ENCODE results near the gene SWT1.

SWT1 gene

DNA sequence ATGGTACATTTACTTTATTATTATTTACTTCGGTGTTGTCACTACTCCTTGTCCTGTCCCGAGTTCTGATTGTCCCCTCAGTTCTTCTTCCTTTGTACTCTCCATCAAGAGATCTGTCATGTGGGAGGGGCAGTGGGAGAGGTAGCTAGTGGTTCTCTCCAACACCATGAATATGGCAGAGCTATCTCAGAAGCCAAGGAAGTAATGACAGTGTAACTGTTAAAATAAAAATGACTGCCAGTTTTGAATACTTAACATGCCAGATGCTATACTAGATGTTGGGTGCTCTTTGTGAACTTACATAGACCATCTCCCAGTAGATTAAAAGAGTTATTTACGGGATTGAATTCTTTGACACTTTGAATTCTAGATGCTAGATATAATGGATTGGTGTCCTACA is 131.5 kb downstream of the SWT1 start:
- Histone ChIP-seq H3K27me3 (ENCODE audit: control insufficient read depth, insufficient read depth, low read length) (no peaks in the 10 kb centered on the region), H3K4me1 (no peaks in the 10 kb centered on the region), H3K79me2 (no peaks in the 10 kb centered on the region), H2AFZ (no peak overlapping the region), H3K4me3 (ENCODE audit: low read depth, low read length) (no peak overlapping the region), H3K27ac (no peak overlapping the region), H3K9me3 (ENCODE audit: control insufficient read depth, low read length) (no peaks in the 10 kb centered on the region), H3K4me2 (ENCODE audit: low read length) (no peak overlapping the region), H3K9ac (no peak overlapping the region), H3K36me3 (ENCODE audit: control insufficient read depth, insufficient read depth, low read length) (no peaks in the 10 kb centered on the region)
- TF ChIP-seq, protein P1, sequence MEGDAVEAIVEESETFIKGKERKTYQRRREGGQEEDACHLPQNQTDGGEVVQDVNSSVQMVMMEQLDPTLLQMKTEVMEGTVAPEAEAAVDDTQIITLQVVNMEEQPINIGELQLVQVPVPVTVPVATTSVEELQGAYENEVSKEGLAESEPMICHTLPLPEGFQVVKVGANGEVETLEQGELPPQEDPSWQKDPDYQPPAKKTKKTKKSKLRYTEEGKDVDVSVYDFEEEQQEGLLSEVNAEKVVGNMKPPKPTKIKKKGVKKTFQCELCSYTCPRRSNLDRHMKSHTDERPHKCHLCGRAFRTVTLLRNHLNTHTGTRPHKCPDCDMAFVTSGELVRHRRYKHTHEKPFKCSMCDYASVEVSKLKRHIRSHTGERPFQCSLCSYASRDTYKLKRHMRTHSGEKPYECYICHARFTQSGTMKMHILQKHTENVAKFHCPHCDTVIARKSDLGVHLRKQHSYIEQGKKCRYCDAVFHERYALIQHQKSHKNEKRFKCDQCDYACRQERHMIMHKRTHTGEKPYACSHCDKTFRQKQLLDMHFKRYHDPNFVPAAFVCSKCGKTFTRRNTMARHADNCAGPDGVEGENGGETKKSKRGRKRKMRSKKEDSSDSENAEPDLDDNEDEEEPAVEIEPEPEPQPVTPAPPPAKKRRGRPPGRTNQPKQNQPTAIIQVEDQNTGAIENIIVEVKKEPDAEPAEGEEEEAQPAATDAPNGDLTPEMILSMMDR (IDR thresholded peaks at IDR 0.05): no peak

DNA sequence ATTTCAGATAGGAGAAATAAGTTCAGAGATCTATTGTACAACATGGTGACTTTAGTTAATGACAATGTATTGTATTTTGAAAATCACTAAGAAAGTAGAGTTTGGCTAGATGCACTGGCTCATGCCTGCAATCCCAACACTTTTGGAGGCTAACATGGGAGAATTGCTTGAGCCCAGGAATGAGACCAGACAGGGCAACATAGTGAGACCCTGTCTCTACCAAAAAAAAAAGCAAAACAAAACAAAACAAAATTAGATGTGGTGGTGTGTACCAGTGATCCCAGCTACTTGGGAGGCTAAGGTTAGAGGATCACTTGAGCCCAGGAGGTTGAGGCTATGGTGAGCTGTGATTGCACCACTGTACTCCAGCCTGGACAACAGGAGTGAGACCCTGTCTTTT is 132.9 kb downstream of the SWT1 start:
- Histone ChIP-seq H3K27ac (no peak overlapping the region), H3K36me3 (ENCODE audit: control insufficient read depth, insufficient read depth, low read length) (no peaks in the 10 kb centered on the region), H3K27me3 (ENCODE audit: control insufficient read depth, insufficient read depth, low read length) (no peaks in the 10 kb centered on the region), H3K9me3 (ENCODE audit: control insufficient read depth, low read length) (no peaks in the 10 kb centered on the region), H3K4me3 (ENCODE audit: low read depth, low read length) (no peak overlapping the region), H3K4me2 (ENCODE audit: low read length) (no peak overlapping the region), H2AFZ (no peak overlapping the region), H3K9ac (no peak overlapping the region), H3K79me2 (no peaks in the 10 kb centered on the region), H3K4me1 (no peaks in the 10 kb centered on the region)
- TF ChIP-seq, protein P1 (IDR thresholded peaks at IDR 0.05): no peak

DNA sequence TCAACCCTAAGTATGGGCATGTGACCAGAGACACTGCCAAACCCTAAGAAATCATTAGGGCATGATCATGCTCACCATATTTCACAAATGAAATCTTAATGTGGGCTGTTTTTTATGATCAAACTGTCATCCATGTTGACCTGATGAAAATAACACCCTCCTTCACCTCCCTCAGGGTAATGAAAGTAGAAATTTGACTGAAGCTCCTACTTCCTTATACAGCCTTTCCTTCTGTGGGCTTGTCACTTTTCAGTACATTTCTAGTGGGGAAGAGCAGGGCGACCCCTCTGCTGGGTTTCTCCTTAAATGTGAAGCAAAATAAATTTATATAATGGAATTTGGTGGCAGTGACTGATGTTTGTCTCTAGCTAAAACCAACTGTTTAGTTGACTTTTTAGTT is 134.2 kb downstream of the SWT1 start:
- Histone ChIP-seq H2AFZ (no peak overlapping the region), H3K4me2 (ENCODE audit: low read length) (no peak overlapping the region), H3K79me2 (no peaks in the 10 kb centered on the region), H3K27me3 (ENCODE audit: control insufficient read depth, insufficient read depth, low read length) (no peaks in the 10 kb centered on the region), H3K27ac (no peak overlapping the region), H3K4me1 (no peaks in the 10 kb centered on the region), H3K36me3 (ENCODE audit: control insufficient read depth, insufficient read depth, low read length) (no peaks in the 10 kb centered on the region), H3K9ac (no peak overlapping the region), H3K9me3 (ENCODE audit: control insufficient read depth, low read length) (no peaks in the 10 kb centered on the region), H3K4me3 (ENCODE audit: low read depth, low read length) (no peak overlapping the region)
- TF ChIP-seq, protein P1 (IDR thresholded peaks at IDR 0.05): no peak

DNA sequence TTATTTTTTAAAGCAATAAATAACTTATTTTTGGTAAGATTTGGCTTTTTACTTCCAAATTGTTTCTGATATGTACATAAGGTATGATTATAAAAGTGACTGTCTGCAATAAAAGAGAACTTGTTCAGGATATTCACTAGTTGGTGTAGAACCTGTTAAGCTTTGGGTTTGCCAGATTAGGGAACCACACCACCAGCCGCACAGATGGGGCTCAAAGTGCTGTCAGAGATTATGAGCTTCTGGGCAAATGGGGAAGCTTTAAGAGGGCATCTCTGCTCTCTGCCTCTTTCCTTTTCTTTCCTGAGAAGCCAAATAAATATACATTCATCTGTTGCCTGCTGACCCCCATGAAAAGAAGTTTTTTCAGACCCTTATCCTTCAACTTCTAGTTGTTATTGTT is 134.7 kb downstream of the SWT1 start:
- H3K36me3 ChIP-seq (ENCODE audit: control insufficient read depth, insufficient read depth, low read length): no peaks in the 10 kb centered on the region
- TF ChIP-seq, protein P1 (IDR thresholded peaks at IDR 0.05): no peak

GRCh38 chr1:185292237-185292636 is 135.3 kb downstream of the SWT1 start:
- H3K36me3 ChIP-seq (ENCODE audit: control insufficient read depth, insufficient read depth, low read length): no peaks in the 10 kb centered on the region
- H3K27me3 ChIP-seq (ENCODE audit: control insufficient read depth, insufficient read depth, low read length): no peaks in the 10 kb centered on the region
- TF ChIP-seq, protein P1 (IDR thresholded peaks at IDR 0.05): no peak
- no peaks in the 10 kb centered on the region for H3K9me3 ChIP-seq (ENCODE audit: control insufficient read depth, low read length)
- no peaks in the 10 kb centered on the region for H3K4me1 ChIP-seq
- no peak overlapping the region for H3K4me3 ChIP-seq (ENCODE audit: low read depth, low read length)
- H3K27ac ChIP-seq: no peak overlapping the region
- H3K4me2 ChIP-seq (ENCODE audit: low read length): no peak overlapping the region
- no peaks in the 10 kb centered on the region for H3K79me2 ChIP-seq
- H2AFZ ChIP-seq: no peak overlapping the region
- H3K9ac ChIP-seq: no peak overlapping the region

More for the DNA sequence above, 134.7 kb downstream of the SWT1 start:
- no peaks in the 10 kb centered on the region for H3K27me3 ChIP-seq (ENCODE audit: control insufficient read depth, insufficient read depth, low read length)
- no peak overlapping the region for H3K4me2 ChIP-seq (ENCODE audit: low read length)
- no peak overlapping the region for H3K9ac ChIP-seq
- H3K79me2 ChIP-seq: no peaks in the 10 kb centered on the region
- no peaks in the 10 kb centered on the region for H3K4me1 ChIP-seq
- no peak overlapping the region for H3K4me3 ChIP-seq (ENCODE audit: low read depth, low read length)
- no peak overlapping the region for H2AFZ ChIP-seq
- no peak overlapping the region for H3K27ac ChIP-seq
- H3K9me3 ChIP-seq (ENCODE audit: control insufficient read depth, low read length): no peaks in the 10 kb centered on the region
